ENCODE data around the gene IGHMBP2.
"Not testable (repeated sequence)": the region's sequence is repeated elsewhere in the genome, so short reads cannot be mapped to it uniquely, and the experiment has no call there.

IGHMBP2 gene

GRCh38 chr11:68872216-68873003 lies 31.3 kb upstream of the IGHMBP2 start:
- TF ChIP-seq CTCF (IDR thresholded peaks at IDR 0.05; ENCODE audit: insufficient read depth, missing control alignments): no peak
- no peak for FAIRE-seq
- no peak for DNase-seq (ENCODE audit: insufficient read length, low spot score)

GRCh38 chr11:68878022-68878421 lies 25.7 kb upstream of the IGHMBP2 start:
- DNase-seq (ENCODE audit: insufficient read length, low spot score) (no peak), FAIRE-seq (no peak)
- TF ChIP-seq CTCF (IDR thresholded peaks at IDR 0.05; ENCODE audit: insufficient read depth, missing control alignments): no peak

DNA sequence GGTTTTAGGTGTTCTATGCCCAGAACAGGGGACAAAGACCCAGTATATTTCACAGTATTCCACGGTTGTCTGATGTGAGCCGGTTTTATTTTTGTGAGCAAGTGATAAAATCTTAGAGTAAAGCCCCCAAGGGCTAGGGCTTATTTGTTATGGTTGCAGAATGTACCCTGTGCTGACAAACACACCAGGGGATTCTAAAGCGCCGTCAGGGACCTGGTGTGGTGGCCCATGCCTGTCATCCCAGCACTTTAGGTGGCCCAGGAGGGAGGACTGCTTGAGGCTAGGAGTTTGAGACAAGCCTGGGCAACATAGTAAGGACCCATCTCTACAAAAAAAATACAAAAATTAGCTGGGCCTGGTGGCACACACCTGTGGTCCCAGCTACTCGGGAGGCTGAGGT lies 22.8 kb upstream of the IGHMBP2 start:
- DNase-seq (ENCODE audit: insufficient read length, low spot score): no peak
- TF ChIP-seq CTCF (IDR thresholded peaks at IDR 0.05; ENCODE audit: insufficient read depth, missing control alignments): no peak
- FAIRE-seq: no peak

- no peak for FAIRE-seq
- TF ChIP-seq CTCF (IDR thresholded peaks at IDR 0.05; ENCODE audit: insufficient read depth, missing control alignments): no peak
- no peak for DNase-seq (ENCODE audit: insufficient read length, low spot score)
These were observed 22.4 kb upstream of the IGHMBP2 start for GRCh38 chr11:68881320-68881719.

GRCh38 chr11:68882391-68882790 lies 21.3 kb upstream of the IGHMBP2 start:
- no peak for TF ChIP-seq CTCF (IDR thresholded peaks at IDR 0.05; ENCODE audit: insufficient read depth, missing control alignments)
- FAIRE-seq (no peak), DNase-seq (ENCODE audit: insufficient read length, low spot score) (no peak)

GRCh38 chr11:68884827-68885226 lies 18.9 kb upstream of the IGHMBP2 start:
- DNase-seq (ENCODE audit: insufficient read length, low spot score); FAIRE-seq: not testable (repeated sequence)

- DNase-seq (ENCODE audit: insufficient read length, low spot score) (no peak), FAIRE-seq (no peak)
- TF ChIP-seq CTCF (IDR thresholded peaks at IDR 0.05; ENCODE audit: insufficient read depth, missing control alignments): peak; percentile 11
These were observed 13.7 kb upstream of the IGHMBP2 start for GRCh38 chr11:68889948-68890446.

All from D721Med (cell line).